DND-41 (cell line): Measurements from ENCODE around the gene DACH2.

ENCODE experiments used
- ATAC-seq: fragments of 200-7000 bp; cut with Tn5 transposase; 3 replicates; pipeline ENCODE4 v1.9.1; 2021; ENCODE audit warnings: low read depth; ENCODE audit not compliant: insufficient read depth
- DNase-seq: peaks from one replicate; pipeline ENCODE4 v3.0.0-alpha.2; 2020
- H2AFZ ChIP-seq: 2 replicates; pipeline ENCODE4 v1.6.0; 2012; ENCODE audit warnings: low read depth, low read length
- H3K27ac ChIP-seq: 2 replicates; pipeline ENCODE4 v1.5.1; 2012; ENCODE audit warnings: low read length, inconsistent platforms
- H3K27me3 ChIP-seq: fragments of 200-600 bp; sonication (generic); 2 replicates; pipeline ENCODE4 v1.6.0; 2012; ENCODE audit warnings: low read length, mild to moderate bottlenecking, inconsistent platforms; ENCODE audit not compliant: insufficient read depth, poor library complexity
- H3K36me3 ChIP-seq: 2 replicates; pipeline ENCODE4 v1.5.1; 2012; ENCODE audit warnings: low read length, inconsistent platforms; ENCODE audit not compliant: insufficient read depth
- H3K4me1 ChIP-seq: 2 replicates; pipeline ENCODE4 v1.5.1; 2012; ENCODE audit warnings: mild to moderate bottlenecking, low read length; ENCODE audit not compliant: insufficient read depth
- H3K4me2 ChIP-seq: 2 replicates; pipeline ENCODE4 v1.6.0; 2012; ENCODE audit warnings: mild to moderate bottlenecking, moderate library complexity, low read length, inconsistent platforms; ENCODE audit not compliant: insufficient read depth
- H3K4me3 ChIP-seq, 2 experiments: fragments of 200-600 bp in 1 of 2; shearing (Covaris generic) in 1 of 2; 2 replicates each; pipeline ENCODE4 v1.5.1; 2012 to 2016; ENCODE audit warnings: inconsistent platforms in 2 of 2, low read length in 2 of 2, mild to moderate bottlenecking in 2 of 2, low read depth in 1 of 2, moderate library complexity in 1 of 2
- H3K79me2 ChIP-seq: 2 replicates; pipeline ENCODE4 v1.6.0; 2012; ENCODE audit warnings: low read length, inconsistent platforms; ENCODE audit not compliant: insufficient read depth
- H3K9ac ChIP-seq: 2 replicates; pipeline ENCODE4 v1.6.0; 2012; ENCODE audit warnings: low read depth, mild to moderate bottlenecking, inconsistent platforms, low read length, moderate library complexity
- H3K9me3 ChIP-seq: 2 replicates; pipeline ENCODE4 v1.5.1; 2012; ENCODE audit warnings: low read length, moderate library complexity, mild to moderate bottlenecking, inconsistent platforms; ENCODE audit not compliant: insufficient read depth, severe bottlenecking
- H4K20me1 ChIP-seq: 2 replicates; pipeline ENCODE4 v1.6.0; 2012; ENCODE audit warnings: low read length; ENCODE audit not compliant: insufficient read depth
- EZH2 ChIP-seq: IDR thresholded peaks from 3 replicates; pipeline ENCODE4 v1.6.1; 2012; ENCODE audit warnings: borderline replicate concordance, low read depth, mild to moderate bottlenecking, moderate library complexity, low read length, inconsistent platforms; ENCODE audit not compliant: severe bottlenecking
- TF ChIP-seq, protein P1 (sequence below): IDR thresholded peaks from 2 replicates; pipeline ENCODE4 v1.5.1; 2012; ENCODE audit warnings: borderline replicate concordance, low read length, moderate library complexity, mild to moderate bottlenecking; ENCODE audit not compliant: poor library complexity, severe bottlenecking; ENCODE audit errors: extremely low read depth

The DACH2 gene

DNA sequence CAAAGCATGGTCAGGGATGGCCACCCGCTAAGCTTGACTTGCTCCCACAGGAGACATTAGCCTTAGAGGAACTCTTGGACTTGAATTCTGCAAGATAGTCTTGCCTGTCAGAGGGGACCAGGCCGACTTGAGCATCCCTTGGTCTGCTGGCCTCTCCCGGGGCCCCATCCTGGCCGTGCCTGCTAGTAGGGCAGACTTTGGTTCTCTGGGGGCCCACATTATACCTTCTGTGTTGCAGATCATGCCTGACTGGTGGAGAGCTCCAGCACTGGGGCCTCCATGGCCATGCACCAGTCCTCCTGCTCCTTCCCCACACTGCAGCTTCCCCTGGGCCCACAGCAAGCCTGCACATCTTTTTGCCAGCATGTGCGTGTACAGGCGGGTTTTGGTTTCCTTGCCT, 46.5 kb downstream of the DACH2 start:
- no peaks in the 10 kb centered on the region for H3K27me3 ChIP-seq

DNA sequence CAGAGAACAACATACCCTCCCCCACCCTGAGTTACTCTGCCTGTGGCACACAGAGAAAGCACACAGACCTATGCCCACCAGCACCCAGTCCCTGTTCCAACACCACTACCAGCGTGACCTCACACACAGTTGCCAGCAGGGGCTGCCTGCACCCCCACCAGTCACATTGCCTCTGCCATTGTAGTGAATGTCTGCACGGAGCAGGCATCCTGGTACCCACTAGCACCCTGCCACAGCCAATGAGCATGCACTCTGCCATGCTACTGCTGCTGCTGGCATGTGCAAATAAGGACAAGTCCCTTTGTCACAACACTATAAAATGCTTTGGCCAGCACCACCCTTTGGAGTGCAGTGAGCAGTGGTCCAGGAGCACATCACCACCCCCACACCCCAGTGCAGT, 47.1 kb downstream of the DACH2 start:
- Histone ChIP-seq H3K4me1 (no peaks in the 10 kb centered on the region), H3K9ac (no peak overlapping the region), H4K20me1 (no peaks in the 10 kb centered on the region), H3K4me3 (no peak overlapping the region), H3K4me2 (no peak overlapping the region), H3K79me2 (no peaks in the 10 kb centered on the region), H3K9me3 (no peaks in the 10 kb centered on the region), H3K27me3 (no peaks in the 10 kb centered on the region), H2AFZ (no peak overlapping the region), H3K36me3 (no peaks in the 10 kb centered on the region), H3K27ac (no peak overlapping the region)
- ATAC-seq (no peak), DNase-seq (no peak)
- TF ChIP-seq, protein P1, sequence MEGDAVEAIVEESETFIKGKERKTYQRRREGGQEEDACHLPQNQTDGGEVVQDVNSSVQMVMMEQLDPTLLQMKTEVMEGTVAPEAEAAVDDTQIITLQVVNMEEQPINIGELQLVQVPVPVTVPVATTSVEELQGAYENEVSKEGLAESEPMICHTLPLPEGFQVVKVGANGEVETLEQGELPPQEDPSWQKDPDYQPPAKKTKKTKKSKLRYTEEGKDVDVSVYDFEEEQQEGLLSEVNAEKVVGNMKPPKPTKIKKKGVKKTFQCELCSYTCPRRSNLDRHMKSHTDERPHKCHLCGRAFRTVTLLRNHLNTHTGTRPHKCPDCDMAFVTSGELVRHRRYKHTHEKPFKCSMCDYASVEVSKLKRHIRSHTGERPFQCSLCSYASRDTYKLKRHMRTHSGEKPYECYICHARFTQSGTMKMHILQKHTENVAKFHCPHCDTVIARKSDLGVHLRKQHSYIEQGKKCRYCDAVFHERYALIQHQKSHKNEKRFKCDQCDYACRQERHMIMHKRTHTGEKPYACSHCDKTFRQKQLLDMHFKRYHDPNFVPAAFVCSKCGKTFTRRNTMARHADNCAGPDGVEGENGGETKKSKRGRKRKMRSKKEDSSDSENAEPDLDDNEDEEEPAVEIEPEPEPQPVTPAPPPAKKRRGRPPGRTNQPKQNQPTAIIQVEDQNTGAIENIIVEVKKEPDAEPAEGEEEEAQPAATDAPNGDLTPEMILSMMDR = no peak
- no peak for TF ChIP-seq EZH2

More for the DNA sequence above, 46.5 kb downstream of the DACH2 start:
- H3K4me3 ChIP-seq = no peak overlapping the region
- DNase-seq (no peak), ATAC-seq (no peak)
- no peak overlapping the region for H2AFZ ChIP-seq
- H3K4me2 ChIP-seq = no peak overlapping the region
- no peaks in the 10 kb centered on the region for H4K20me1 ChIP-seq
- no peak overlapping the region for H3K9ac ChIP-seq
- TF ChIP-seq, protein P1 = no peak
- no peak for TF ChIP-seq EZH2
- H3K9me3 ChIP-seq = no peaks in the 10 kb centered on the region
- no peak overlapping the region for H3K27ac ChIP-seq
- H3K36me3 ChIP-seq = no peaks in the 10 kb centered on the region
- H3K4me1 ChIP-seq = no peaks in the 10 kb centered on the region
- H3K79me2 ChIP-seq = no peaks in the 10 kb centered on the region

DNA sequence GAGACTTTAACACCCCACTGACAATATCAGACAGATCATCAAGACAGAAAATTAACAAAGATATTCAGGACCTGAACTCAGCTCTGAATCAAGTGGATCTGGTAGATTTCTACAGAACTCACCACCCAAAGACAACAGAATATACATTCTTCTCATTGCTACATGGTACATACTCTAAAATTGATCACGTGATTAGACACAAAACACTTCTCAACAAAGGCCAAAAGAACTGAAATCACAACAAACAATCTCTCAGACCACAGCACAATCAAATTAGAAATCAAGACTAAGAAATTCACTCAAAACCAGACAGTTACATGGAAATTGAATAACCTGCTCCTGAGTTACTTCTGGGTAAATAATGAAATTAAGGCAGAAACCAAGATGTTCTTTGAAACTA, 49.6 kb downstream of the DACH2 start:
- ATAC-seq (no peak), DNase-seq (no peak)
- Histone ChIP-seq H2AFZ (no peak overlapping the region), H3K27ac (no peak overlapping the region), H3K4me2 (no peak overlapping the region), H3K36me3 (no peaks in the 10 kb centered on the region), H4K20me1 (no peaks in the 10 kb centered on the region), H3K9ac (no peak overlapping the region), H3K4me3 (no peak overlapping the region), H3K79me2 (no peaks in the 10 kb centered on the region), H3K27me3 (no peaks in the 10 kb centered on the region), H3K4me1 (no peaks in the 10 kb centered on the region), H3K9me3 (no peaks in the 10 kb centered on the region)
- TF ChIP-seq, protein P1 = no peak
- TF ChIP-seq EZH2 = no peak

DNA sequence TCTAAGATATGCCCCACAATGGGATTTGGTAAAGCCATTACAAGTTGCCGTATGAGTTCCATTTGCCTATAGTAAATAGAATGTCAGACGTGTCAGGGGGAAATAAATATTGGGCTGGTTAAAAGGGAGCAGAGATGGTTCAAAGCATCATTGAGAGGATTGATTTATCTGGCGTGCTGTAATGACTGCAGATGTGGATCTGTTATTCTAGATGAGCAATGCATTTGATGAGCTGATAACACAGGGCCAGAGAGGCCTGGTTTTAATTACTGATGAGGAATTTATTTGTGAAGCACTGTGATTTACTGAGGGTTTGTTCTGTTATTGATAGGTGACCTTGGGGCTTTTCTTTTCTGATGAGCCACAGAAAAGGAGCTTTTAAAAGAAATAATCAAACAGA, 62.5 kb downstream of the DACH2 start:
- TF ChIP-seq, protein P1 = no peak
- no peak for TF ChIP-seq EZH2
- Histone ChIP-seq H3K4me1 (no peaks in the 10 kb centered on the region), H3K27ac (no peak overlapping the region), H4K20me1 (no peaks in the 10 kb centered on the region), H3K36me3 (no peaks in the 10 kb centered on the region), H3K27me3 (no peaks in the 10 kb centered on the region), H2AFZ (no peak overlapping the region), H3K9ac (no peak overlapping the region), H3K4me3 (no peak overlapping the region), H3K4me2 (no peak overlapping the region), H3K9me3 (no peaks in the 10 kb centered on the region), H3K79me2 (no peaks in the 10 kb centered on the region)
- DNase-seq (no peak), ATAC-seq (no peak)
